Measurements from ENCODE around the gene ZNF442.
A peak's percentile ranks its signal among the peaks of the same experiment; 100 is the strongest.
"Not testable (repeated sequence)": the region's sequence is repeated elsewhere in the genome, so short reads cannot be mapped to it uniquely, and the experiment has no call there.

The ZNF442 gene

GRCh38 chr19:12365236-12366162 is at the start of gene ZNF442:
Gene ZNF442 (minus strand): TSS chr19:12365683. CDS start chr19:12363631, 2,052 bp downstream.
- DNase-seq (ENCODE audit: low read depth in 2 of 2) = peak; percentile 60 to 83

GRCh38 chr19:12411893-12412292 is 46.4 kb upstream of the ZNF442 start:
- DNase-seq (ENCODE audit: low read depth in 2 of 2) = no peak

GRCh38 chr19:12400633-12401502 is 35.4 kb upstream of the ZNF442 start, which contains the start of gene ZNF799:
Gene ZNF799 (minus strand): TSS chr19:12401271. CDS start chr19:12401070, 201 bp downstream.
- peak; percentile 61 to 73 for DNase-seq (ENCODE audit: low read depth in 2 of 2)

GRCh38 chr19:12399901-12400632 is 34.6 kb upstream of the ZNF442 start:
- DNase-seq (ENCODE audit: low read depth in 2 of 2) = peak; percentile 15 to 18

GRCh38 chr19:12391148-12391547 is 25.7 kb upstream of the ZNF442 start:
- DNase-seq (ENCODE audit: low read depth in 2 of 2) = not testable (repeated sequence)

- not testable (repeated sequence) for DNase-seq (ENCODE audit: low read depth in 2 of 2)
These were observed 20.9 kb upstream of the ZNF442 start for GRCh38 chr19:12386365-12386764.

- DNase-seq (ENCODE audit: low read depth in 2 of 2) = no peak
These were observed 14.9 kb upstream of the ZNF442 start for GRCh38 chr19:12380444-12380737.

GRCh38 chr19:12379732-12380443 is 14.4 kb upstream of the ZNF442 start:
- no peak for DNase-seq (ENCODE audit: low read depth in 2 of 2)

- DNase-seq (ENCODE audit: low read depth in 2 of 2) = no peak
These were observed 8.5 kb upstream of the ZNF442 start for GRCh38 chr19:12374026-12374425.

GRCh38 chr19:12364391-12365235 is 870 bp downstream of the ZNF442 start:
- no peak for DNase-seq (ENCODE audit: low read depth in 2 of 2)

- not testable (repeated sequence) for DNase-seq (ENCODE audit: low read depth in 2 of 2)
These were observed 3.2 kb downstream of the ZNF442 start for GRCh38 chr19:12362236-12362635.

- no peak for DNase-seq (ENCODE audit: low read depth in 2 of 2)
These were observed 12.1 kb downstream of the ZNF442 start for GRCh38 chr19:12353375-12353774.

GRCh38 chr19:12350890-12351197 is 14.6 kb downstream of the ZNF442 start:
- DNase-seq (ENCODE audit: low read depth in 2 of 2) = no peak

GRCh38 chr19:12350185-12350889 is 15.1 kb downstream of the ZNF442 start:
- DNase-seq (ENCODE audit: low read depth in 2 of 2) = no peak

- no peak for DNase-seq (ENCODE audit: low read depth in 2 of 2)
These were observed 18.6 kb downstream of the ZNF442 start for GRCh38 chr19:12346896-12347295.

GRCh38 chr19:12345197-12345596 is 20.3 kb downstream of the ZNF442 start:
- no peak for DNase-seq (ENCODE audit: low read depth in 2 of 2)

GRCh38 chr19:12333162-12334159 is 32.0 kb downstream of the ZNF442 start, which contains the start of gene ZNF563:
Gene ZNF563 (minus strand): TSS chr19:12333633. CDS start chr19:12333482, 151 bp downstream.
- DNase-seq (ENCODE audit: low read depth in 2 of 2) = peak; percentile 96 to 97

GRCh38 chr19:12331211-12331941 is 34.1 kb downstream of the ZNF442 start:
- DNase-seq (ENCODE audit: low read depth in 2 of 2) = peak; percentile 46 to 70

All from stimulated activated CD8-positive, alpha-beta memory T cell treated with anti-CD3 and anti-CD28 coated beads, Interleukin-15, amount 100 ng/mL, for 4 hours (primary cell).